PFSK-1 (cell line): ENCODE measurements around the gene ZNRF4.

Experiments
- POLR2AphosphoS5 ChIP-seq: IDR thresholded peaks from 2 replicates; pipeline ENCODE4 v1.6.1; 2012; ENCODE audit warnings: low read depth, mild to moderate bottlenecking, control low read depth, low read length, moderate library complexity
- TAF1 ChIP-seq: IDR thresholded peaks from 2 replicates; pipeline ENCODE4 v1.6.1; 2012; ENCODE audit warnings: low read length, control low read depth, borderline replicate concordance; ENCODE audit not compliant: insufficient read depth

DNA sequence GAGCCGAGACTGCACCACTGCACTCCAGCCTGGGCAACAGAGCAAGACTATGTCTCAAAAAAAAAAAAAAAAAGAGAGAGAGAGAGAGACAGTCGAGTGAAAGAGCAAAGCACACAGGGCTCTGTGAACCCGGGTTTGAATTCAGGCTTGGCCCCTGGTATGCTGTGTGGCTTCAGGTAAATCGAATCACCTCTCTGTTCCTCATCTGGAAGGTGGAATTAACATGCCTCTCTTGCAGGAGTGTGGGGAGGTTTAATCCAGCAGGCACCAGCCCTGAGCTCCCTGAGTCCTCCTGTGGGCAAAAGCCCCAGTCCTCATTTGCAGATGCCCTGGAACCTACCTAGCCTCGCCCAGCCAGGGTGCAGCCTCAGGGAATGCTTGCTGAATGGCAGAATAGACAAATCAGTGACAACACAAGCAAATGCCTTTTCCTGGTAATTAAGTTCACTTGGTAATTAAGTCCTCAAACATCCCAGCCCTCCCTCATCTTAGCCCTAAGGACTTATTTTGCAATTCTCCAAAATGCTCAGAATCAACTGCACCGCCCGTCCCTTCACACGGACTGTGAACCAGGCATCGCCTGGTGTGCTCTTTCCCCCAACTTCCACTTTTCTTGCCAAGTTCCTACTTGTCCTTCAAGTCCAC is 4.6 kb upstream of the ZNRF4 start:
- no peak for TF ChIP-seq TAF1
- TF ChIP-seq POLR2AphosphoS5, result no peak
